ENCODE measurements around the gene SYT7. TPM values are rescaled to one million over a fixed set of nuclear protein-coding genes. Genes with fewer than 3 reads are reported as not detected.

The SYT7 gene
- total RNA-seq, 3 donors from 2014 or later (not counting 1 experiment from before 2014, with no cell fraction given) = 0.07 TPM; not detected in 2

GRCh38 chr11:61497473-61497872 is 83.4 kb downstream of the SYT7 start:
- Mint-ChIP-seq H3K27me3 (ENCODE audit: low read depth in 2 of 2) (no peaks in the 10 kb centered on the region), H3K27ac (no peak overlapping the region), H3K4me3 (no peak overlapping the region), H3K4me1 (no peaks in the 10 kb centered on the region), H3K9me3 (no peaks in the 10 kb centered on the region), H3K36me3 (no peaks in the 10 kb centered on the region)
- Histone ChIP-seq H3K36me3 (ENCODE audit: control insufficient read depth, insufficient read depth, low read length) (no peaks in the 10 kb centered on the region), H3K27me3 (ENCODE audit: control insufficient read depth, insufficient read depth, low read length) (no peaks in the 10 kb centered on the region), H3K27ac (ENCODE audit: low read length) (no peak overlapping the region), H3K4me3 (ENCODE audit: low read length) (no peak overlapping the region), H3K9me3 (ENCODE audit: control insufficient read depth, insufficient read depth, low read length) (no peaks in the 10 kb centered on the region), H3K4me1 (ENCODE audit: control insufficient read depth, insufficient read depth, low read length) (no peaks in the 10 kb centered on the region)
- ATAC-seq (peak in 1 of 3 donors; percentile 31), DNase-seq (no peak)
- intact Hi-C loops (cut with micrococcal nuclease) = no loop called here
- TF ChIP-seq CTCF (IDR thresholded peaks at IDR 0.05) = no peak
- WGBS (ENCODE audit: insufficient coverage) = 90% methylated on average over 2 of the region's 2 CpGs

- Histone ChIP-seq H3K27ac (ENCODE audit: low read length) (no peak overlapping the region), H3K36me3 (ENCODE audit: control insufficient read depth, insufficient read depth, low read length) (no peaks in the 10 kb centered on the region), H3K9me3 (ENCODE audit: control insufficient read depth, insufficient read depth, low read length) (no peaks in the 10 kb centered on the region), H3K4me3 (ENCODE audit: low read length) (no peak overlapping the region), H3K4me1 (ENCODE audit: control insufficient read depth, insufficient read depth, low read length) (no peaks in the 10 kb centered on the region), H3K27me3 (ENCODE audit: control insufficient read depth, insufficient read depth, low read length) (no peaks in the 10 kb centered on the region)
- DNase-seq (no peak), ATAC-seq (peak in 1 of 3 donors; percentile 9)
- intact Hi-C loops (cut with micrococcal nuclease) = no loop called here
- Mint-ChIP-seq H3K4me1 (no peaks in the 10 kb centered on the region), H3K36me3 (no peaks in the 10 kb centered on the region), H3K27me3 (ENCODE audit: low read depth in 2 of 2) (no peaks in the 10 kb centered on the region), H3K9me3 (no peaks in the 10 kb centered on the region), H3K4me3 (no peak overlapping the region), H3K27ac (no peak overlapping the region)
- WGBS (ENCODE audit: insufficient coverage) = 96% methylated on average over 15 of the region's 15 CpGs
- no peak for TF ChIP-seq CTCF (IDR thresholded peaks at IDR 0.05)
These were observed 84.1 kb downstream of the SYT7 start for GRCh38 chr11:61496602-61497400.

- 86% methylated on average over 26 of the region's 26 CpGs for WGBS (ENCODE audit: insufficient coverage)
- H3K4me1 Mint-ChIP-seq = no peaks in the 10 kb centered on the region
These were observed 84.9 kb downstream of the SYT7 start for GRCh38 chr11:61495801-61496601.

More at GRCh38 chr11:61495801-61496601, 84.9 kb downstream of the SYT7 start:
- Mint-ChIP-seq H3K27me3 (ENCODE audit: low read depth in 2 of 2) (no peaks in the 10 kb centered on the region), H3K4me3 (no peak overlapping the region), H3K36me3 (no peaks in the 10 kb centered on the region), H3K27ac (no peak overlapping the region), H3K9me3 (no peaks in the 10 kb centered on the region)
- Histone ChIP-seq H3K9me3 (ENCODE audit: control insufficient read depth, insufficient read depth, low read length) (no peaks in the 10 kb centered on the region), H3K36me3 (ENCODE audit: control insufficient read depth, insufficient read depth, low read length) (no peaks in the 10 kb centered on the region), H3K27ac (ENCODE audit: low read length) (no peak overlapping the region), H3K4me1 (ENCODE audit: control insufficient read depth, insufficient read depth, low read length) (no peaks in the 10 kb centered on the region), H3K4me3 (ENCODE audit: low read length) (no peak overlapping the region), H3K27me3 (ENCODE audit: control insufficient read depth, insufficient read depth, low read length) (no peaks in the 10 kb centered on the region)
- intact Hi-C loops (cut with micrococcal nuclease) = no loop called here
- TF ChIP-seq CTCF (IDR thresholded peaks at IDR 0.05) = no peak
- DNase-seq = no peak
- ATAC-seq = no peak

Measured in natural killer cell (primary cell).